IMR-90 (cell line): ENCODE results near the gene MAT2B.

Experiments used
- MAFK ChIP-seq: IDR thresholded peaks from 2 replicates; pipeline ENCODE4 v1.6.1; 2012; ENCODE audit warnings: low read depth, low read length, improper control_type of control experiment
- MXI1 ChIP-seq: IDR thresholded peaks from 2 replicates; pipeline ENCODE4 v1.6.1; 2012; ENCODE audit warnings: low read depth, mild to moderate bottlenecking, low read length, moderate library complexity, borderline replicate concordance
- RAD21 ChIP-seq: IDR thresholded peaks from 2 replicates; pipeline ENCODE4 v1.6.1; 2012; ENCODE audit warnings: low read length, improper control_type of control experiment
- RCOR1 ChIP-seq: IDR thresholded peaks from 2 replicates; pipeline ENCODE4 v1.6.1; 2012; ENCODE audit warnings: mild to moderate bottlenecking, low read length, improper control_type of control experiment; ENCODE audit not compliant: insufficient replicate concordance
- USF2 ChIP-seq: fragments of 150-350 bp; IDR thresholded peaks from 2 replicates; pipeline ENCODE4 v1.6.1; 2017; ENCODE audit warnings: mild to moderate bottlenecking, antibody characterized with exemption, low read length, low read depth
- TF ChIP-seq, protein P1 (sequence below): conservative IDR thresholded peaks from 2 replicates; pipeline ENCODE4 v1.5.1; 2012; ENCODE audit warnings: mild to moderate bottlenecking, low read depth, low read length, improper control_type of control experiment

- TF ChIP-seq, protein P1, sequence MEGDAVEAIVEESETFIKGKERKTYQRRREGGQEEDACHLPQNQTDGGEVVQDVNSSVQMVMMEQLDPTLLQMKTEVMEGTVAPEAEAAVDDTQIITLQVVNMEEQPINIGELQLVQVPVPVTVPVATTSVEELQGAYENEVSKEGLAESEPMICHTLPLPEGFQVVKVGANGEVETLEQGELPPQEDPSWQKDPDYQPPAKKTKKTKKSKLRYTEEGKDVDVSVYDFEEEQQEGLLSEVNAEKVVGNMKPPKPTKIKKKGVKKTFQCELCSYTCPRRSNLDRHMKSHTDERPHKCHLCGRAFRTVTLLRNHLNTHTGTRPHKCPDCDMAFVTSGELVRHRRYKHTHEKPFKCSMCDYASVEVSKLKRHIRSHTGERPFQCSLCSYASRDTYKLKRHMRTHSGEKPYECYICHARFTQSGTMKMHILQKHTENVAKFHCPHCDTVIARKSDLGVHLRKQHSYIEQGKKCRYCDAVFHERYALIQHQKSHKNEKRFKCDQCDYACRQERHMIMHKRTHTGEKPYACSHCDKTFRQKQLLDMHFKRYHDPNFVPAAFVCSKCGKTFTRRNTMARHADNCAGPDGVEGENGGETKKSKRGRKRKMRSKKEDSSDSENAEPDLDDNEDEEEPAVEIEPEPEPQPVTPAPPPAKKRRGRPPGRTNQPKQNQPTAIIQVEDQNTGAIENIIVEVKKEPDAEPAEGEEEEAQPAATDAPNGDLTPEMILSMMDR, result no peak
- TF ChIP-seq RAD21 (no peak), MAFK (no peak), USF2 (no peak), MXI1 (no peak), RCOR1 (no peak)
Observed at GRCh38 chr5:163542771-163543170, 37.4 kb downstream of the MAT2B start.
